ENCODE measurements around the gene DIAPH1. TPM values are rescaled to one million over a fixed set of nuclear protein-coding genes. Genes with fewer than 3 reads are reported as not detected.

DIAPH1 gene
- total RNA-seq, 2 donors from 2014 or later: 104 to 106 TPM

DNA sequence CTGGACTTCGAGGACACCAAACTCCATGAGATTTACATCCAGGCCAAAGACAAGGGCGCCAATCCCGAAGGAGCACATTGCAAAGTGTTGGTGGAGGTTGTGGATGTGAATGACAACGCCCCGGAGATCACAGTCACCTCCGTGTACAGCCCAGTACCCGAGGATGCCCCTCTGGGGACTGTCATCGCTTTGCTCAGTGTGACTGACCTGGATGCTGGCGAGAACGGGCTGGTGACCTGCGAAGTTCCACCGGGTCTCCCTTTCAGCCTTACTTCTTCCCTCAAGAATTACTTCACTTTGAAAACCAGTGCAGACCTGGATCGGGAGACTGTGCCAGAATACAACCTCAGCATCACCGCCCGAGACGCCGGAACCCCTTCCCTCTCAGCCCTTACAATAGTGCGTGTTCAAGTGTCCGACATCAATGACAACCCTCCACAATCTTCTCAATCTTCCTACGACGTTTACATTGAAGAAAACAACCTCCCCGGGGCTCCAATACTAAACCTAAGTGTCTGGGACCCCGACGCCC, 141.7 kb downstream of the DIAPH1 start:
- H3K36me3 Mint-ChIP-seq (ENCODE audit: low read depth): peaks cover 11% of the 10 kb centered on the region
- 91 to 96% methylated on average over 18 to 24 of the region's 24 CpGs for WGBS, 2 experiments (ENCODE audit: insufficient coverage in 1 of 2, insufficient read length in 1 of 2)
- H3K9me3 ChIP-seq (ENCODE audit: control insufficient read depth, low read length): no peaks in the 10 kb centered on the region
- H3K36me3 ChIP-seq (ENCODE audit: control insufficient read depth, insufficient read depth, low read length): no peaks in the 10 kb centered on the region
- no peak overlapping the region for H3K27ac Mint-ChIP-seq
- peaks cover 31% of the 10 kb centered on the region for H3K27me3 Mint-ChIP-seq (ENCODE audit: insufficient read depth)
- H3K4me1 Mint-ChIP-seq: peaks cover 8% of the 10 kb centered on the region
- peak overlapping the region; percentile 86 for H3K4me3 ChIP-seq (ENCODE audit: low read length)
- TF ChIP-seq, protein P1, sequence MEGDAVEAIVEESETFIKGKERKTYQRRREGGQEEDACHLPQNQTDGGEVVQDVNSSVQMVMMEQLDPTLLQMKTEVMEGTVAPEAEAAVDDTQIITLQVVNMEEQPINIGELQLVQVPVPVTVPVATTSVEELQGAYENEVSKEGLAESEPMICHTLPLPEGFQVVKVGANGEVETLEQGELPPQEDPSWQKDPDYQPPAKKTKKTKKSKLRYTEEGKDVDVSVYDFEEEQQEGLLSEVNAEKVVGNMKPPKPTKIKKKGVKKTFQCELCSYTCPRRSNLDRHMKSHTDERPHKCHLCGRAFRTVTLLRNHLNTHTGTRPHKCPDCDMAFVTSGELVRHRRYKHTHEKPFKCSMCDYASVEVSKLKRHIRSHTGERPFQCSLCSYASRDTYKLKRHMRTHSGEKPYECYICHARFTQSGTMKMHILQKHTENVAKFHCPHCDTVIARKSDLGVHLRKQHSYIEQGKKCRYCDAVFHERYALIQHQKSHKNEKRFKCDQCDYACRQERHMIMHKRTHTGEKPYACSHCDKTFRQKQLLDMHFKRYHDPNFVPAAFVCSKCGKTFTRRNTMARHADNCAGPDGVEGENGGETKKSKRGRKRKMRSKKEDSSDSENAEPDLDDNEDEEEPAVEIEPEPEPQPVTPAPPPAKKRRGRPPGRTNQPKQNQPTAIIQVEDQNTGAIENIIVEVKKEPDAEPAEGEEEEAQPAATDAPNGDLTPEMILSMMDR (conservative IDR thresholded peaks at IDR 0.05): no peak
- peak overlapping the region; percentile 78 for H3K4me3 Mint-ChIP-seq
- H3K27me3 ChIP-seq (ENCODE audit: control insufficient read depth, insufficient read depth, low read length, poor library complexity, severe bottlenecking): peaks cover 12% of the 10 kb centered on the region
- H3K9ac ChIP-seq (ENCODE audit: extremely low read depth, low read length, poor library complexity, severe bottlenecking): no peak overlapping the region
- H3K4me1 ChIP-seq (ENCODE audit: control insufficient read depth, insufficient read depth, low read length): no peaks in the 10 kb centered on the region
- no peaks in the 10 kb centered on the region for H3K9me3 Mint-ChIP-seq
- no peak overlapping the region for H3K27ac ChIP-seq (ENCODE audit: low read depth, low read length)
- DNase-seq: no peak

DNA sequence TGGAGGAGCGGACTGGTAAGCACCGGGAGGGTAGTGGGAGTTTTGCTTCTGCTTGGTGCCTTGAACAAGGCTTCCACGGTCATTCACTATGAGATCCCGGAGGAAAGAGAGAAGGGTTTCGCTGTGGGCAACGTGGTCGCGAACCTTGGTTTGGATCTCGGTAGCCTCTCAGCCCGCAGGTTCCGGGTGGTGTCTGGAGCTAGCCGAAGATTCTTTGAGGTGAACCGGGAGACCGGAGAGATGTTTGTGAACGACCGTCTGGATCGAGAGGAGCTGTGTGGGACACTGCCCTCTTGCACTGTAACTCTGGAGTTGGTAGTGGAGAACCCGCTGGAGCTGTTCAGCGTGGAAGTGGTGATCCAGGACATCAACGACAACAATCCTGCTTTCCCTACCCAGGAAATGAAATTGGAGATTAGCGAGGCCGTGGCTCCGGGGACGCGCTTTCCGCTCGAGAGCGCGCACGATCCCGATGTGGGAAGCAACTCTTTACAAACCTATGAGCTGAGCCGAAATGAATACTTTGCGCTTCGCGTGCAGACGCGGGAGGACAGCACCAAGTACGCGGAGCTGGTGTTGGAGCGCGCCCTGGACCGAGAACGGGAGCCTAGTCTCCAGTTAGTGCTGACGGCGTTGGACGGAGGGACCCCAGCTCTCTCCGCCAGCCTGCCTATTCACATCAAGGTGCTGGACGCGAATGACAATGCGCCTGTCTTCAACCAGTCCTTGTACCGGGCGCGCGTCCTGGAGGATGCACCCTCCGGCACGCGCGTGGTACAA, 142.5 kb downstream of the DIAPH1 start:
- no peaks in the 10 kb centered on the region for H3K4me1 ChIP-seq (ENCODE audit: control insufficient read depth, insufficient read depth, low read length)
- H3K9me3 Mint-ChIP-seq: no peaks in the 10 kb centered on the region
- peak; percentile 78 for DNase-seq
- no peaks in the 10 kb centered on the region for H3K9me3 ChIP-seq (ENCODE audit: control insufficient read depth, low read length)
- peak overlapping the region; percentile 51 for H3K9ac ChIP-seq (ENCODE audit: extremely low read depth, low read length, poor library complexity, severe bottlenecking)
- H3K36me3 Mint-ChIP-seq (ENCODE audit: low read depth): peaks cover 11% of the 10 kb centered on the region
- no peak overlapping the region for H3K27ac ChIP-seq (ENCODE audit: low read depth, low read length)
- peak overlapping the region; percentile 69 for H3K27ac Mint-ChIP-seq
- peak overlapping the region; percentile 78 for H3K4me3 Mint-ChIP-seq
- H3K27me3 Mint-ChIP-seq (ENCODE audit: insufficient read depth): peaks cover 31% of the 10 kb centered on the region
- peak overlapping the region; percentile 86 for H3K4me3 ChIP-seq (ENCODE audit: low read length)
- TF ChIP-seq, protein P1 (conservative IDR thresholded peaks at IDR 0.05): no peak
- peaks cover 12% of the 10 kb centered on the region for H3K27me3 ChIP-seq (ENCODE audit: control insufficient read depth, insufficient read depth, low read length, poor library complexity, severe bottlenecking)
- 20 to 56% methylated on average over 50 to 58 of the region's 58 CpGs for WGBS, 2 experiments (ENCODE audit: insufficient coverage in 1 of 2, insufficient read length in 1 of 2)
- no peaks in the 10 kb centered on the region for H3K36me3 ChIP-seq (ENCODE audit: control insufficient read depth, insufficient read depth, low read length)
- H3K4me1 Mint-ChIP-seq: peaks cover 8% of the 10 kb centered on the region

DNA sequence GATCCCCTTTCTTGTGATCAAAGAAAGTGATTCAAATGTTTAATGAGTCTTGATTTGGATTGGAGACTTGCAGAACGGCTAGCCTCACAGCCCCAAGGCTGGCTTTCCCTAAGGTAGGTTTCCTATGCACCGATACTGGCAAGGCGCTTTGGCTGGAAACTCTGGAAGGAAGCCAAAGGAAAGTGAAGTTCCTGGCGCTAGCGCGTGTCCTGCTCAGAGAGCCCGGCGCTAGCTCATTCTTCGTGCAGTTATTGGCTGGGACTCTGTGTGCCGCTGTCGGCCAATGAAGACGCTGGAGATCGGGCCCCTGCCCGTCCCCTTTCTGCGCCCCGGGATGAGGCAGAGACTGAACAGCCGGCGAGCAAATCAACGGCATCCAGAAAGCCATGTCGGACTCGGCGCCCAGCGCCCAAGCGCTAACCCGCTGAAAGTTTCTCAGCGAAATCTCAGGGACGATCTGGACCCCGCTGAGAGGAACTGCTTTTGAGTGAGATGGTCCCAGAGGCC, 143.1 kb downstream of the DIAPH1 start, which contains the start of gene PCDHGC3:
TSS of gene PCDHGC3 (plus strand) at position 342 of the 507 bp plus-strand sequence. CDS start at position 493, 151 bp downstream.
- peaks cover 31% of the 10 kb centered on the region for H3K27me3 Mint-ChIP-seq (ENCODE audit: insufficient read depth)
- TF ChIP-seq, protein P1 (conservative IDR thresholded peaks at IDR 0.05): no peak
- 5 to 26% methylated on average over 26 to 28 of the region's 28 CpGs for WGBS, 2 experiments (ENCODE audit: insufficient coverage in 1 of 2, insufficient read length in 1 of 2)
- peak within 1 kb of the TSS; percentile 51 for H3K9ac ChIP-seq (ENCODE audit: extremely low read depth, low read length, poor library complexity, severe bottlenecking)
- peak; percentile 97 for DNase-seq
- peaks cover 8% of the 10 kb centered on the region for H3K4me1 Mint-ChIP-seq
- peak within 1 kb of the TSS; percentile 69 for H3K27ac Mint-ChIP-seq
- H3K9me3 Mint-ChIP-seq: no peaks in the 10 kb centered on the region
- no peaks in the 10 kb centered on the region for H3K4me1 ChIP-seq (ENCODE audit: control insufficient read depth, insufficient read depth, low read length)
- peak within 1 kb of the TSS; percentile 78 for H3K4me3 Mint-ChIP-seq
- peaks cover 11% of the 10 kb centered on the region for H3K36me3 Mint-ChIP-seq (ENCODE audit: low read depth)
- peak within 1 kb of the TSS; percentile 86 for H3K4me3 ChIP-seq (ENCODE audit: low read length)
- H3K9me3 ChIP-seq (ENCODE audit: control insufficient read depth, low read length): no peaks in the 10 kb centered on the region
- H3K27me3 ChIP-seq (ENCODE audit: control insufficient read depth, insufficient read depth, low read length, poor library complexity, severe bottlenecking): peaks cover 12% of the 10 kb centered on the region
- H3K36me3 ChIP-seq (ENCODE audit: control insufficient read depth, insufficient read depth, low read length): no peaks in the 10 kb centered on the region
- H3K27ac ChIP-seq (ENCODE audit: low read depth, low read length): no peak within 1 kb of the TSS
